ENCODE measurements around the gene COL13A1. TPM values are rescaled to one million over a fixed set of nuclear protein-coding genes. Genes with fewer than 3 reads are reported as not detected.

COL13A1 gene
- polyA plus RNA-seq, 1 of the 3 experiments (the other 2 are of a cell fraction) = 26.7 TPM

- no peak overlapping the region for H2AFZ ChIP-seq (ENCODE audit: low read depth)
- H3K27me3 ChIP-seq (ENCODE audit: insufficient read depth) = no peaks in the 10 kb centered on the region
- H3K9me3 ChIP-seq = no peaks in the 10 kb centered on the region
- no peak overlapping the region for H3K4me2 ChIP-seq
- ChIA-PET POLR2A (no interaction called here), CTCF (interaction anchor here (0.7 to 3.6 kb wide), 4 partner anchors 10 to 40 kb away, joined by 3 to 18 read pairs (median 9); no protein-coding TSS in a partner anchor)
- WGBS (ENCODE audit: low lambda C conversion rate) = 76% methylated on average over 3 of the region's 3 CpGs
- TF ChIP-seq RFX5 (IDR thresholded peaks at IDR 0.05; ENCODE audit: low read length) (no peak), SMC3 (IDR thresholded peaks at IDR 0.05; ENCODE audit: low read depth, low read length) (no peak), CHD2 (IDR thresholded peaks at IDR 0.05; ENCODE audit: low read length, partially characterized antibody) (no peak), POLR2AphosphoS5 (IDR thresholded peaks at IDR 0.05; ENCODE audit: low read depth, low read length) (no peak)
- no peaks in the 10 kb centered on the region for H3F3A ChIP-seq (replicated peaks; ENCODE audit: insufficient read depth)
- H4K20me1 ChIP-seq (ENCODE audit: insufficient read depth) = no peaks in the 10 kb centered on the region
- no peak overlapping the region for H3K4me3 ChIP-seq (ENCODE audit: low read depth in 2 of 2, low read length in 1 of 2)
- H3K36me3 ChIP-seq (replicated peaks in 1 of 2; ENCODE audit: control insufficient read depth in 1 of 2, insufficient read depth in 2 of 2, low read length in 1 of 2) = no peaks in the 10 kb centered on the region
- H3K4me1 ChIP-seq (ENCODE audit: control insufficient read depth in 1 of 2, insufficient read depth in 2 of 2, low read depth in 1 of 2, low read length in 1 of 2) = peaks cover 0 to 10% of the 10 kb centered on the region in 2 experiments; a peak in 2 of 4 replicates
- H3K79me2 ChIP-seq (ENCODE audit: insufficient read depth) = no peaks in the 10 kb centered on the region
- no peak overlapping the region for H3K9ac ChIP-seq
- H3K9me2 ChIP-seq = no peaks in the 10 kb centered on the region
- no peak for DNase-seq
- H3K27ac ChIP-seq (ENCODE audit: low read depth in 2 of 2, low read length in 1 of 2) = no peak overlapping the region
These were observed 77.2 kb downstream of the COL13A1 start for GRCh38 chr10:69878951-69879350.

DNA sequence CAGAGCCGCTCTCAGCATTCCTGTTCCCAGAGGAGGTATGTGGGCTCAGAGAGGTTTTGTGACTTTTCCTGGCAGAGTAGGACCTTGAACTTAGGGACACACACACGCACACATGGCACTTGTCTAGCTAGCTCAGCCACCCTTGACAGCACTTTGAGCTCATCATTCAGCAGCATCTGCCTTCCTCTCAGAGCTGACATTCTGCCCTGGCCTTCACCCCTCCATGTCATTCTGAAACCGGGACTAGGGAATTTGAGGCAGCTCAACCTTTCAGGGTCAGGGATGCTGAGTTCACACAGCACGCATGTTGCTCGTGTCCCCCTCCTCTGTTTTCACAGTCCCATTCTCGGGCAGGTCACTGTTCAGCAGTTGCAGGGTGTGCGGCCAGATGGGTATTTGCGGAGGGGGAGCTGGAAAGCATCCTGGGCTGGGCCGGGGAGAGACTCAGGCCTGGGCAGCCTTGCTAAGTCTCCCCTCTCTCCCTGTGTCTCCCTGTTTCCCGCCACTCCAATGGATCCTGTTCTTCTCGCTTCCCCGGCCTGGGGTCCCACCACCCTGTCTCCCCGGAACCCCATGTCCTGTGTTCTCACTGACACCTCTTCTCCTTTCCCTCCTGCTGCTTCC lies 78.0 kb downstream of the COL13A1 start:
- CTCF ChIA-PET = interaction anchor here (0.7 to 3.6 kb wide), 4 partner anchors 9 to 36 kb away, joined by 3 to 18 read pairs (median 10); no protein-coding TSS in a partner anchor
- Histone ChIP-seq H2AFZ (ENCODE audit: low read depth) (no peak overlapping the region), H3K9me3 (no peaks in the 10 kb centered on the region), H3K4me1 (ENCODE audit: control insufficient read depth in 1 of 2, insufficient read depth in 2 of 2, low read depth in 1 of 2, low read length in 1 of 2) (peaks cover 0 to 3% of the 10 kb centered on the region in 2 experiments; a peak in 2 of 4 replicates), H3K79me2 (ENCODE audit: insufficient read depth) (no peaks in the 10 kb centered on the region), H3K27ac (ENCODE audit: low read depth in 2 of 2, low read length in 1 of 2) (no peak overlapping the region), H3K27me3 (ENCODE audit: insufficient read depth) (no peaks in the 10 kb centered on the region), H3F3A (replicated peaks; ENCODE audit: insufficient read depth) (no peaks in the 10 kb centered on the region), H3K4me2 (no peak overlapping the region), H3K9ac (no peak overlapping the region), H3K4me3 (ENCODE audit: low read depth in 2 of 2, low read length in 1 of 2) (no peak overlapping the region), H3K36me3 (replicated peaks in 1 of 2; ENCODE audit: control insufficient read depth in 1 of 2, insufficient read depth in 2 of 2, low read length in 1 of 2) (no peaks in the 10 kb centered on the region), H4K20me1 (ENCODE audit: insufficient read depth) (no peaks in the 10 kb centered on the region), H3K9me2 (no peaks in the 10 kb centered on the region)
- DNase-seq = no peak
- 87% methylated on average over 9 of the region's 13 CpGs for WGBS (ENCODE audit: low lambda C conversion rate)
- no peak for TF ChIP-seq PBX3 (IDR thresholded peaks at IDR 0.05)
- POLR2A ChIA-PET = no interaction called here

DNA sequence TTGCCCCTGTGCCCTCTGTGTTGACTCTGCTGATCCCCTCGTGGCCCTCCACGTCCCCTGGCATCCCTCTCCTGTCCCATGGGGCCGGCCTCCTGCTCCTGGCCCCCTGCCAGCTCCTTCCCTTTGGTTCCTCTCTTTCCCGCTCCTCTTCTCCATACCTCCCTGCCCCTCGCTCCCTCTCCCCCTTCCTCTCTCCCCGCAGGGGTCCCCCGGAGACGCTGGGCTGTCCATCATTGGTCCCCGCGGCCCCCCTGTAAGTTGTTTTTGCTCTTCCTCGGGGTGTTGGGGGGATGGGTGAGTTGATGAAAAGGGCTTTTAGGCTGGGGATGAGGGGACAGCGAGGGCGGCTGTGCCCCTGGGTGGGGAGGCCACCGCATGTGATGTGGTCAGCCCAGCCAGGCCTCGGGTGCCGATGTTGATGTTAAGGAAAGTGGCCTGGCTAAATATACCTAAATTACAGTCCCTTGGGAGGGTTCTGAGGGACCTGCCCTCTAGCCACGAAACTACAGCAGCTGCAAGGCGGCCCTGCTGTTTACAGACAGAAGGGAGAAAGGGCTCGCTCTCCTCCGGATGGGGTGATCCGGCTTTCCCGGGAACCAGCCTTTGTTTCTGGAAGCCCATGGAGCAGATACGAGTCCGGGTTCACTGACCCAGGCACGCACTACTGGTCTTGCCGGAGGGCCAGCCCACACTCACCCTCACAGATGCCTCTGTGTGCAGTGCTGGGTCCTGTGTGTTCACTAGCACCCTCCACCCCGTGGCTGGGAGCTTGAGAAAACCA lies 78.8 kb downstream of the COL13A1 start:
- POLR2A ChIA-PET = no interaction called here
- H3K9me2 ChIP-seq = no peaks in the 10 kb centered on the region
- no peaks in the 10 kb centered on the region for H3K36me3 ChIP-seq (replicated peaks in 1 of 2; ENCODE audit: control insufficient read depth in 1 of 2, insufficient read depth in 2 of 2, low read length in 1 of 2)
- no peak for DNase-seq
- H3K27me3 ChIP-seq (ENCODE audit: insufficient read depth) = no peaks in the 10 kb centered on the region
- no peak overlapping the region for H3K4me3 ChIP-seq (ENCODE audit: low read depth in 2 of 2, low read length in 1 of 2)
- H3K9ac ChIP-seq = no peak overlapping the region
- no peaks in the 10 kb centered on the region for H3F3A ChIP-seq (replicated peaks; ENCODE audit: insufficient read depth)
- H4K20me1 ChIP-seq (ENCODE audit: insufficient read depth) = no peaks in the 10 kb centered on the region
- no peaks in the 10 kb centered on the region; a peak in 1 of 4 replicates for H3K4me1 ChIP-seq (ENCODE audit: control insufficient read depth in 1 of 2, insufficient read depth in 2 of 2, low read depth in 1 of 2, low read length in 1 of 2)
- H3K79me2 ChIP-seq (ENCODE audit: insufficient read depth) = no peaks in the 10 kb centered on the region
- no peak overlapping the region for H2AFZ ChIP-seq (ENCODE audit: low read depth)
- no peaks in the 10 kb centered on the region for H3K9me3 ChIP-seq
- CTCF ChIA-PET = interaction anchor here (3.4 to 3.6 kb wide), 2 partner anchors 21 to 35 kb away, joined by 15 to 18 read pairs; no protein-coding TSS in a partner anchor
- no peak for TF ChIP-seq YY1 (IDR thresholded peaks at IDR 0.05; ENCODE audit: low read depth)
- no peak for TF ChIP-seq EZH2phosphoT487 (IDR thresholded peaks at IDR 0.05; ENCODE audit: borderline replicate concordance, low read depth)
- no peak for TF ChIP-seq MEF2A (IDR thresholded peaks at IDR 0.05; ENCODE audit: borderline replicate concordance, low read depth)
- no peak for TF ChIP-seq POLR2AphosphoS5 (IDR thresholded peaks at IDR 0.05; ENCODE audit: low read depth, low read length)
- TF ChIP-seq FOXM1 (IDR thresholded peaks at IDR 0.05; ENCODE audit: low read depth) = no peak
- no peak for TF ChIP-seq NRF1 (IDR thresholded peaks at IDR 0.05; ENCODE audit: low read depth, low read length)
- no peak for TF ChIP-seq TAF1 (IDR thresholded peaks at IDR 0.05; ENCODE audit: borderline replicate concordance, low read depth, low read length)
- TF ChIP-seq, protein P1, sequence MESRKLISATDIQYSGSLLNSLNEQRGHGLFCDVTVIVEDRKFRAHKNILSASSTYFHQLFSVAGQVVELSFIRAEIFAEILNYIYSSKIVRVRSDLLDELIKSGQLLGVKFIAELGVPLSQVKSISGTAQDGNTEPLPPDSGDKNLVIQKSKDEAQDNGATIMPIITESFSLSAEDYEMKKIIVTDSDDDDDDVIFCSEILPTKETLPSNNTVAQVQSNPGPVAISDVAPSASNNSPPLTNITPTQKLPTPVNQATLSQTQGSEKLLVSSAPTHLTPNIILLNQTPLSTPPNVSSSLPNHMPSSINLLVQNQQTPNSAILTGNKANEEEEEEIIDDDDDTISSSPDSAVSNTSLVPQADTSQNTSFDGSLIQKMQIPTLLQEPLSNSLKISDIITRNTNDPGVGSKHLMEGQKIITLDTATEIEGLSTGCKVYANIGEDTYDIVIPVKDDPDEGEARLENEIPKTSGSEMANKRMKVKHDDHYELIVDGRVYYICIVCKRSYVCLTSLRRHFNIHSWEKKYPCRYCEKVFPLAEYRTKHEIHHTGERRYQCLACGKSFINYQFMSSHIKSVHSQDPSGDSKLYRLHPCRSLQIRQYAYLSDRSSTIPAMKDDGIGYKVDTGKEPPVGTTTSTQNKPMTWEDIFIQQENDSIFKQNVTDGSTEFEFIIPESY (IDR thresholded peaks at IDR 0.05; ENCODE audit: borderline replicate concordance, low read depth) = no peak
- no peak for TF ChIP-seq CHD2 (IDR thresholded peaks at IDR 0.05; ENCODE audit: low read length, partially characterized antibody)
- no peak overlapping the region for H3K27ac ChIP-seq (ENCODE audit: low read depth in 2 of 2, low read length in 1 of 2)
- no peak overlapping the region for H3K4me2 ChIP-seq
- 92% methylated on average over 27 of the region's 27 CpGs for WGBS (ENCODE audit: low lambda C conversion rate)

All from SK-N-SH (cell line).